ENCODE measurements around the gene MGLL. TPM values are rescaled to one million over a fixed set of nuclear protein-coding genes. Genes with fewer than 3 reads are reported as not detected.

The MGLL gene
- total and polyA plus RNA-seq, 9 of the 15 experiments (the other 6 are each of a cell fraction or from before 2014, with no cell fraction given) = 0.12 to 0.32 (median 0.18) TPM; not detected in 6

DNA sequence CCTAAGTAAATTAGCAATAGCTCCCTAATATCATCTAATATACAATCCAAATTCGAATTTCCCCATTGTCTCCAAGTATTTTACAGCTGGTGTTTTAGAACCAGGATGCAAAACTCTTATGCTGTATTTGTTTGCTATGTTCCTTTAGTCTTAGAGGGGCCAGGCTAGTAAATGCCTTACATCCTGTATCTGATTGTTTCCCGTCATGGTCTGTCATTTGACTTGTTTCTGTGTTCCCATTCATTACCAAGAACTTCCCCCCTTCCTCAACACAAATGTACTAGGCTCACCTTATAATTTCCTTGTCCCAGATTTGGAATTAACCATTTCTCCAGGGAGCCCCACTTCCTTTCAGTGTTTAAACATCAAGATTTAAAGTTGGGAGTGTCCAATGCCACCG, 95.4 kb downstream of the MGLL start (continued):
- TF ChIP-seq, protein P1, sequence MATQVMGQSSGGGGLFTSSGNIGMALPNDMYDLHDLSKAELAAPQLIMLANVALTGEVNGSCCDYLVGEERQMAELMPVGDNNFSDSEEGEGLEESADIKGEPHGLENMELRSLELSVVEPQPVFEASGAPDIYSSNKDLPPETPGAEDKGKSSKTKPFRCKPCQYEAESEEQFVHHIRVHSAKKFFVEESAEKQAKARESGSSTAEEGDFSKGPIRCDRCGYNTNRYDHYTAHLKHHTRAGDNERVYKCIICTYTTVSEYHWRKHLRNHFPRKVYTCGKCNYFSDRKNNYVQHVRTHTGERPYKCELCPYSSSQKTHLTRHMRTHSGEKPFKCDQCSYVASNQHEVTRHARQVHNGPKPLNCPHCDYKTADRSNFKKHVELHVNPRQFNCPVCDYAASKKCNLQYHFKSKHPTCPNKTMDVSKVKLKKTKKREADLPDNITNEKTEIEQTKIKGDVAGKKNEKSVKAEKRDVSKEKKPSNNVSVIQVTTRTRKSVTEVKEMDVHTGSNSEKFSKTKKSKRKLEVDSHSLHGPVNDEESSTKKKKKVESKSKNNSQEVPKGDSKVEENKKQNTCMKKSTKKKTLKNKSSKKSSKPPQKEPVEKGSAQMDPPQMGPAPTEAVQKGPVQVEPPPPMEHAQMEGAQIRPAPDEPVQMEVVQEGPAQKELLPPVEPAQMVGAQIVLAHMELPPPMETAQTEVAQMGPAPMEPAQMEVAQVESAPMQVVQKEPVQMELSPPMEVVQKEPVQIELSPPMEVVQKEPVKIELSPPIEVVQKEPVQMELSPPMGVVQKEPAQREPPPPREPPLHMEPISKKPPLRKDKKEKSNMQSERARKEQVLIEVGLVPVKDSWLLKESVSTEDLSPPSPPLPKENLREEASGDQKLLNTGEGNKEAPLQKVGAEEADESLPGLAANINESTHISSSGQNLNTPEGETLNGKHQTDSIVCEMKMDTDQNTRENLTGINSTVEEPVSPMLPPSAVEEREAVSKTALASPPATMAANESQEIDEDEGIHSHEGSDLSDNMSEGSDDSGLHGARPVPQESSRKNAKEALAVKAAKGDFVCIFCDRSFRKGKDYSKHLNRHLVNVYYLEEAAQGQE (IDR thresholded peaks at IDR 0.05; ENCODE audit: borderline replicate concordance) = no peak
- TF ChIP-seq, protein P1 (CRISPR knock-in tag; IDR thresholded peaks at IDR 0.05; ENCODE audit: low read depth) = no peak
- no peak for TF ChIP-seq FIP1L1 (IDR thresholded peaks at IDR 0.05; ENCODE audit: low read depth, low read length, poor library complexity, severe bottlenecking)
